ENCODE measurements around the gene ABCB4.
"Not testable (repeated sequence)": the region's sequence is repeated elsewhere in the genome, so short reads cannot be mapped to it uniquely, and the experiment has no call there.

Gene ABCB4

GRCh38 chr7:87479951-87480350 is 4.5 kb upstream of the ABCB4 start:
- in situ Hi-C loops (cut with MboI; ENCODE audit: low sequenced_read_pairs): no loop called here

GRCh38 chr7:87476179-87476557 is 688 bp upstream of the ABCB4 start:
- in situ Hi-C loops (cut with MboI; ENCODE audit: low sequenced_read_pairs): no loop called here

GRCh38 chr7:87474533-87475358 is 734 bp downstream of the ABCB4 start:
- in situ Hi-C loops (cut with MboI; ENCODE audit: low sequenced_read_pairs): no loop called here

- in situ Hi-C loops (cut with MboI; ENCODE audit: low sequenced_read_pairs): no loop called here
Measured at GRCh38 chr7:87473986-87474385, 1.5 kb downstream of the ABCB4 start.

GRCh38 chr7:87473192-87473591 is 2.3 kb downstream of the ABCB4 start:
- in situ Hi-C loops (cut with MboI; ENCODE audit: low sequenced_read_pairs): no loop called here

GRCh38 chr7:87471473-87471872 is 4.0 kb downstream of the ABCB4 start:
- in situ Hi-C loops (cut with MboI; ENCODE audit: low sequenced_read_pairs): no loop called here

- in situ Hi-C loops (cut with MboI; ENCODE audit: low sequenced_read_pairs): not testable (repeated sequence)
Measured at GRCh38 chr7:87469204-87469603, 6.3 kb downstream of the ABCB4 start.

GRCh38 chr7:87465534-87465880 is 10.0 kb downstream of the ABCB4 start:
- in situ Hi-C loops (cut with MboI; ENCODE audit: low sequenced_read_pairs): not testable (repeated sequence)

- in situ Hi-C loops (cut with MboI; ENCODE audit: low sequenced_read_pairs): not testable (repeated sequence)
Measured at GRCh38 chr7:87464830-87465533, 10.5 kb downstream of the ABCB4 start.

GRCh38 chr7:87463982-87464381 is 11.5 kb downstream of the ABCB4 start:
- in situ Hi-C loops (cut with MboI; ENCODE audit: low sequenced_read_pairs): no loop called here

- in situ Hi-C loops (cut with MboI; ENCODE audit: low sequenced_read_pairs): not testable (repeated sequence)
Measured at GRCh38 chr7:87460444-87460843, 15.0 kb downstream of the ABCB4 start.

GRCh38 chr7:87459941-87460340 is 15.5 kb downstream of the ABCB4 start:
- in situ Hi-C loops (cut with MboI; ENCODE audit: low sequenced_read_pairs): no loop called here

GRCh38 chr7:87458148-87458547 is 17.3 kb downstream of the ABCB4 start:
- in situ Hi-C loops (cut with MboI; ENCODE audit: low sequenced_read_pairs): no loop called here

GRCh38 chr7:87456247-87456646 is 19.2 kb downstream of the ABCB4 start:
- in situ Hi-C loops (cut with MboI; ENCODE audit: low sequenced_read_pairs): no loop called here

GRCh38 chr7:87452279-87452678 is 23.2 kb downstream of the ABCB4 start:
- in situ Hi-C loops (cut with MboI; ENCODE audit: low sequenced_read_pairs): no loop called here

- in situ Hi-C loops (cut with MboI; ENCODE audit: low sequenced_read_pairs): no loop called here
Measured at GRCh38 chr7:87451187-87451586, 24.3 kb downstream of the ABCB4 start.

- in situ Hi-C loops (cut with MboI; ENCODE audit: low sequenced_read_pairs): no loop called here
Measured at GRCh38 chr7:87450706-87451105, 24.8 kb downstream of the ABCB4 start.

- in situ Hi-C loops (cut with MboI; ENCODE audit: low sequenced_read_pairs): no loop called here
Measured at GRCh38 chr7:87448388-87448787, 27.1 kb downstream of the ABCB4 start.

GRCh38 chr7:87447116-87447635 is 28.3 kb downstream of the ABCB4 start:
- in situ Hi-C loops (cut with MboI; ENCODE audit: low sequenced_read_pairs): no loop called here

GRCh38 chr7:87445897-87446296 is 29.6 kb downstream of the ABCB4 start:
- in situ Hi-C loops (cut with MboI; ENCODE audit: low sequenced_read_pairs): no loop called here

- in situ Hi-C loops (cut with MboI; ENCODE audit: low sequenced_read_pairs): no loop called here
Measured at GRCh38 chr7:87435546-87435945, 39.9 kb downstream of the ABCB4 start.

- in situ Hi-C loops (cut with MboI; ENCODE audit: low sequenced_read_pairs): no loop called here
Measured at GRCh38 chr7:87432536-87432935, 42.9 kb downstream of the ABCB4 start.

Data from HL-60/S4 treated with retinoic acid at 250 ng/mL for 4 days and 3 days (cell line).